Measurements from ENCODE around the gene DAPK1.

Gene DAPK1

GRCh38 chr9:87587864-87588263 lies 90.2 kb downstream of the DAPK1 start:
- Histone ChIP-seq H3K27ac (no peak overlapping the region), H3K27me3 (ENCODE audit: insufficient read depth, low read depth) (no peaks in the 10 kb centered on the region), H3K9ac (no peak overlapping the region), H3K4me3 (IDR thresholded peaks at IDR 0.05; ENCODE audit: insufficient read depth, low read depth, low read length) (no peak overlapping the region), H3K79me2 (ENCODE audit: insufficient read depth, low read depth) (no peaks in the 10 kb centered on the region), H3K4me1 (ENCODE audit: low read depth, poor library complexity, severe bottlenecking) (no peaks in the 10 kb centered on the region), H2AFZ (ENCODE audit: low read depth) (no peak overlapping the region), H3K36me3 (ENCODE audit: insufficient read depth) (no peaks in the 10 kb centered on the region), H4K20me1 (ENCODE audit: insufficient read depth) (no peaks in the 10 kb centered on the region), H3K4me2 (no peak overlapping the region)
- TF ChIP-seq, protein P1, sequence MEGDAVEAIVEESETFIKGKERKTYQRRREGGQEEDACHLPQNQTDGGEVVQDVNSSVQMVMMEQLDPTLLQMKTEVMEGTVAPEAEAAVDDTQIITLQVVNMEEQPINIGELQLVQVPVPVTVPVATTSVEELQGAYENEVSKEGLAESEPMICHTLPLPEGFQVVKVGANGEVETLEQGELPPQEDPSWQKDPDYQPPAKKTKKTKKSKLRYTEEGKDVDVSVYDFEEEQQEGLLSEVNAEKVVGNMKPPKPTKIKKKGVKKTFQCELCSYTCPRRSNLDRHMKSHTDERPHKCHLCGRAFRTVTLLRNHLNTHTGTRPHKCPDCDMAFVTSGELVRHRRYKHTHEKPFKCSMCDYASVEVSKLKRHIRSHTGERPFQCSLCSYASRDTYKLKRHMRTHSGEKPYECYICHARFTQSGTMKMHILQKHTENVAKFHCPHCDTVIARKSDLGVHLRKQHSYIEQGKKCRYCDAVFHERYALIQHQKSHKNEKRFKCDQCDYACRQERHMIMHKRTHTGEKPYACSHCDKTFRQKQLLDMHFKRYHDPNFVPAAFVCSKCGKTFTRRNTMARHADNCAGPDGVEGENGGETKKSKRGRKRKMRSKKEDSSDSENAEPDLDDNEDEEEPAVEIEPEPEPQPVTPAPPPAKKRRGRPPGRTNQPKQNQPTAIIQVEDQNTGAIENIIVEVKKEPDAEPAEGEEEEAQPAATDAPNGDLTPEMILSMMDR (conservative IDR thresholded peaks at IDR 0.05; ENCODE audit: low read depth, low read length), result no peak

DNA sequence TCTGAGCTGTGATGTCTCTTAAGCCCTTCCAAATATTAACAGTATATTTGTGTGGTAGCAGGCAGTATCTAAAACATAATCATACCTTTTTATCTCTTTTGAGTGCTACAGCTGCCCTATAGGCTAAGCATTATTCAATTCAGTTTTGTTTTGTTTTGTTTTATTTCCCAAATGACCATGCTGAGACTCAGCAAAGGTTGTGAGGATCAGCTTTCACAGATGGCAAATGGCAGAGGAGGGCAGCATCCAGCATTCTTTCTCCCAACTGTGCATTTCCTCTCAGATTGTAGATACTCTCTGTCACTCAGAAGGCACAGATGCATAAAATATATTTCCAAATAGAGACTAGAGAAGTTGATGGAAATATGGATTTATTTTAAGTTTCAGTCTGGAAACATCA lies 90.7 kb downstream of the DAPK1 start:
- no peak overlapping the region for H3K9ac ChIP-seq
- no peaks in the 10 kb centered on the region for H3K4me1 ChIP-seq (ENCODE audit: low read depth, poor library complexity, severe bottlenecking)
- TF ChIP-seq, protein P1 (conservative IDR thresholded peaks at IDR 0.05; ENCODE audit: low read depth, low read length), result no peak
- no peaks in the 10 kb centered on the region for H3K36me3 ChIP-seq (ENCODE audit: insufficient read depth)
- no peak overlapping the region for H2AFZ ChIP-seq (ENCODE audit: low read depth)
- H3K27ac ChIP-seq, result no peak overlapping the region
- H3K4me3 ChIP-seq (IDR thresholded peaks at IDR 0.05; ENCODE audit: insufficient read depth, low read depth, low read length), result no peak overlapping the region
- H3K79me2 ChIP-seq (ENCODE audit: insufficient read depth, low read depth), result no peaks in the 10 kb centered on the region
- no peaks in the 10 kb centered on the region for H3K27me3 ChIP-seq (ENCODE audit: insufficient read depth, low read depth)
- no peaks in the 10 kb centered on the region for H4K20me1 ChIP-seq (ENCODE audit: insufficient read depth)
- no peak overlapping the region for H3K4me2 ChIP-seq

GRCh38 chr9:87590996-87591395 lies 93.3 kb downstream of the DAPK1 start:
- Histone ChIP-seq H4K20me1 (ENCODE audit: insufficient read depth) (no peaks in the 10 kb centered on the region), H3K4me3 (IDR thresholded peaks at IDR 0.05; ENCODE audit: insufficient read depth, low read depth, low read length) (no peak overlapping the region), H3K4me1 (ENCODE audit: low read depth, poor library complexity, severe bottlenecking) (no peaks in the 10 kb centered on the region), H3K9ac (no peak overlapping the region), H3K27me3 (ENCODE audit: insufficient read depth, low read depth) (no peaks in the 10 kb centered on the region), H3K79me2 (ENCODE audit: insufficient read depth, low read depth) (no peaks in the 10 kb centered on the region), H3K4me2 (no peak overlapping the region), H3K27ac (no peak overlapping the region), H3K36me3 (ENCODE audit: insufficient read depth) (no peaks in the 10 kb centered on the region), H2AFZ (ENCODE audit: low read depth) (no peak overlapping the region)
- TF ChIP-seq, protein P1 (conservative IDR thresholded peaks at IDR 0.05; ENCODE audit: low read depth, low read length), result no peak

DNA sequence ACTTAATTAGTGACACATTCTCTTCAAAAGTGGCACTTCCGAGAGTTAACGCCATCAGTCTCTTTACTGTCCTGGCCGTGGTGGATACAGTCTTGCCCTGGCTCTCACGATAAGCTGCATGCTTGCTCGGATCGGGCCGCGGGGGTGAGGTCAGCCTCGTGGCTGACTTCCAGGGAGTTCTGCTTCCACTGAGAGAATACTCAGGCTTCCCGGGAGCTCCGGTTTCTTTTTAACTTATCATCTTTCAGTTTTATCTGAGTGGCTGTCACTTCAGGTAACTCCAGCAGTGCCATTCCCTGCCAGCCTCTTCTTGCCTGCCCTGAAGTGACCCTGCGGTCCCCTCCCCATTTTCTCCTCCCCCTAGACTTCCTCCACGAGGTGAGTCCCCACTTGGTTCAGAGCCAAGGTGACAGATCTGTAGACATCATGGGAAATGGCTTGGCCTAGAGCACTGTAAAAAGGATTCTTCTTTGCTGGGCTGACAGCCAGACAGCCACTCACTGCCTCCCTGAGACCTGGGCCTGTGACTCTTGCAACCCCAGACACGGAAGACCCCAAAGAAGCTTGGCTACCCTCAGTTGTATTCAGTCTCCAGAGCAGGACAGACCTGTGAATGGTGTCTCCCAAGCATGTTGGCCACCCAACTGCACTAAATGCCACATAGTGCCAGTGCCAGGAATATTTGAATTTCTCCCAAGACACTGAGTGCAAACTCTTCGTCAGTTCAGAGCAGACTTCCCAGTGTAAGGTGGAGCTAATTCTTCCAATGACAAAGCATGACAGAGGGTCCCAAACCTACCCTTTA lies 95.1 kb downstream of the DAPK1 start:
- Histone ChIP-seq H3K27ac (no peak overlapping the region), H4K20me1 (ENCODE audit: insufficient read depth) (no peaks in the 10 kb centered on the region), H2AFZ (ENCODE audit: low read depth) (no peak overlapping the region), H3K4me1 (ENCODE audit: low read depth, poor library complexity, severe bottlenecking) (no peaks in the 10 kb centered on the region), H3K79me2 (ENCODE audit: insufficient read depth, low read depth) (no peaks in the 10 kb centered on the region), H3K36me3 (ENCODE audit: insufficient read depth) (no peaks in the 10 kb centered on the region), H3K9ac (no peak overlapping the region), H3K4me3 (IDR thresholded peaks at IDR 0.05; ENCODE audit: insufficient read depth, low read depth, low read length) (no peak overlapping the region), H3K4me2 (no peak overlapping the region), H3K27me3 (ENCODE audit: insufficient read depth, low read depth) (no peaks in the 10 kb centered on the region)
- TF ChIP-seq, protein P1 (conservative IDR thresholded peaks at IDR 0.05; ENCODE audit: low read depth, low read length), result no peak
